Liver (tissue), 9 donors: ENCODE measurements around the gene MECP2. TPM values are rescaled to one million over a fixed set of nuclear protein-coding genes. Genes with fewer than 3 reads are reported as not detected.

Experiments
- DNase-seq: peaks from one replicate; pipeline ENCODE4 v3.0.0-alpha.2; 2017; ENCODE audit warnings: low spot score
- H3K27ac ChIP-seq, 2 donors: one replicate each; pipeline ENCODE4 v1.7.0; 2013; ENCODE audit warnings: inconsistent platforms in 2 of 2, low read length in 2 of 2, control low read depth in 1 of 2, low read depth in 1 of 2, mild to moderate bottlenecking in 1 of 2
- H3K27me3 ChIP-seq, 4 donors: one replicate each; pipeline versions ENCODE4 v1.6.1 to v1.7.0; 2013; ENCODE audit warnings: low read length in 3 of 4, inconsistent platforms in 1 of 4, mild to moderate bottlenecking in 1 of 4, moderate library complexity in 1 of 4; ENCODE audit not compliant: control insufficient read depth in 4 of 4, insufficient read depth in 4 of 4
- H3K36me3 ChIP-seq, 4 donors: one replicate each; pipeline versions ENCODE4 v1.6.1 to v1.7.0; 2013; ENCODE audit warnings: low read length in 3 of 4, mild to moderate bottlenecking in 3 of 4, low read depth in 1 of 4, moderate library complexity in 1 of 4; ENCODE audit not compliant: control insufficient read depth in 4 of 4, insufficient read depth in 3 of 4
- H3K4me1 ChIP-seq, 4 donors: one replicate each; pipeline versions ENCODE4 v1.6.1 to v1.7.0; 2013; ENCODE audit warnings: low read length in 3 of 4, mild to moderate bottlenecking in 3 of 4, moderate library complexity in 1 of 4; ENCODE audit not compliant: control insufficient read depth in 4 of 4, insufficient read depth in 4 of 4
- H3K4me3 ChIP-seq, 3 donors: one replicate each; pipeline versions ENCODE4 v1.6.1 to v1.7.0; 2013; ENCODE audit warnings: low read length in 3 of 3, control low read depth in 1 of 3, low read depth in 1 of 3, mild to moderate bottlenecking in 1 of 3
- H3K9ac ChIP-seq, 2 donors: one replicate each; pipeline ENCODE4 v1.7.0; 2013; ENCODE audit warnings: low read length in 2 of 2, mild to moderate bottlenecking in 2 of 2, moderate library complexity in 2 of 2, control low read depth in 1 of 2, low read depth in 1 of 2
- H3K9me3 ChIP-seq, 4 donors: one replicate each; pipeline versions ENCODE4 v1.6.1 to v1.7.0; 2013; ENCODE audit warnings: low read length in 3 of 4; ENCODE audit not compliant: control insufficient read depth in 4 of 4
- EGR1 ChIP-seq, 2 donors: IDR thresholded peaks; 2 replicates each; pipeline ENCODE4 v1.6.1; 2016 to 2018; ENCODE audit warnings: antibody characterized with exemption in 2 of 2, low read depth in 2 of 2
- FOXA1 ChIP-seq: IDR thresholded peaks from 2 replicates; pipeline ENCODE4 v1.6.1; 2016; ENCODE audit warnings: antibody characterized with exemption
- FOXA2 ChIP-seq: IDR thresholded peaks from 2 replicates; pipeline ENCODE4 v1.6.1; 2016; ENCODE audit warnings: antibody characterized with exemption
- GABPA ChIP-seq, 2 donors: IDR thresholded peaks in 1 of 2; conservative IDR thresholded peaks in 1 of 2; 2 replicates each; pipeline ENCODE4 v1.6.1; 2016; ENCODE audit warnings: antibody characterized with exemption in 2 of 2, mild to moderate bottlenecking in 1 of 2, moderate library complexity in 1 of 2
- HNF4A ChIP-seq, 2 donors: conservative IDR thresholded peaks; 2 replicates each; pipeline ENCODE4 v1.6.1; 2016; ENCODE audit warnings: antibody characterized with exemption in 2 of 2, mild to moderate bottlenecking in 2 of 2
- HNF4G ChIP-seq: IDR thresholded peaks from 2 replicates; pipeline ENCODE4 v1.6.1; 2016; ENCODE audit warnings: antibody characterized with exemption
- JUND ChIP-seq, 2 donors: IDR thresholded peaks; 2 replicates each; pipeline ENCODE4 v1.6.1; 2016; ENCODE audit warnings: antibody characterized with exemption in 2 of 2
- MAX ChIP-seq: IDR thresholded peaks from 2 replicates; pipeline ENCODE4 v1.6.1; 2016; ENCODE audit warnings: antibody characterized with exemption
- NR2F2 ChIP-seq: IDR thresholded peaks from 2 replicates; pipeline ENCODE4 v1.6.1; 2016; ENCODE audit warnings: antibody characterized with exemption
- RAD21 ChIP-seq, 2 donors: IDR thresholded peaks; 2 replicates each; pipeline ENCODE4 v1.6.1; 2016; ENCODE audit warnings: antibody characterized with exemption in 2 of 2, mild to moderate bottlenecking in 2 of 2
- REST ChIP-seq: IDR thresholded peaks from 2 replicates; pipeline ENCODE4 v1.6.1; 2016; ENCODE audit warnings: antibody characterized with exemption, mild to moderate bottlenecking
- RXRA ChIP-seq, 2 donors: IDR thresholded peaks; 2 replicates each; pipeline ENCODE4 v1.6.1; 2017 to 2018; ENCODE audit warnings: antibody characterized with exemption in 2 of 2, mild to moderate bottlenecking in 1 of 2
- SP1 ChIP-seq: IDR thresholded peaks from 2 replicates; pipeline ENCODE4 v1.6.1; 2018; ENCODE audit warnings: antibody characterized with exemption, mild to moderate bottlenecking
- TAF1 ChIP-seq: conservative IDR thresholded peaks from 2 replicates; pipeline ENCODE4 v1.6.1; 2016; ENCODE audit warnings: antibody characterized with exemption, mild to moderate bottlenecking
- YY1 ChIP-seq: IDR thresholded peaks from 2 replicates; pipeline ENCODE4 v1.6.1; 2016; ENCODE audit warnings: antibody characterized with exemption, mild to moderate bottlenecking
- WGBS: extraction: QIAGEN DNeasy Blood & Tissue Kit; methylation state at CpG from one replicate; pipeline ENCODE4 v1.1.7; 2013; 5-methylcytosine and 5-hydroxymethylcytosine counted together
- polyA plus RNA-seq, 2 donors: library from polyadenylated mRNA; stranded (reverse) in 1 of 2; unstranded in 1 of 2; fragments of 200-250 nt in 1 of 2; fragments of >200 nt in 1 of 2; fragmentation: Nextera tagmentation in 1 of 2; extraction: Ambion mirVana in 1 of 2; gene quantifications; one replicate each; pipeline versions ENCODE4 v1.2.1 to v1.2.3, GENCODE V29; 2013 to 2015
- total RNA-seq, 2 donors: library from RNA; depleted of rRNA; stranded (reverse); fragments of >200 nt; gene quantifications; one replicate each; pipeline ENCODE4 v1.2.3, GENCODE V29; 2014
- TF ChIP-seq, protein P1 (sequence below): fragments of 150-350 bp; IDR thresholded peaks from 2 replicates; pipeline ENCODE4 v1.5.1; 2017; ENCODE audit warnings: improper control_type of control experiment, low read depth, low read length; ENCODE audit not compliant: missing input control
- TF ChIP-seq, protein P2 (sequence below): IDR thresholded peaks from 2 replicates; pipeline ENCODE4 v1.6.1; 2016; ENCODE audit warnings: antibody characterized with exemption
- TF ChIP-seq, protein P3 (sequence below): IDR thresholded peaks from 2 replicates; pipeline ENCODE4 v1.6.1; 2016; ENCODE audit warnings: antibody characterized with exemption
- donor health status: healthy.
- donor health status: healthy.
- donor health status: healthy.
- donor health status: healthy.
- donor health status: healthy.

Gene MECP2
- total and polyA plus RNA-seq, 4 donors, result 6.9 to 22.0 (median 10.0) TPM

- Histone ChIP-seq H3K27me3 (no peaks in the 10 kb centered on the region), H3K4me3 (peak overlapping the region; percentile 64 to 91 (median 67)), H3K27ac (peak overlapping the region; percentile 72 to 78), H3K36me3 (peaks cover 0 to 3% (median 0%) of the 10 kb centered on the region in 4 donors), H3K9me3 (no peaks in the 10 kb centered on the region), H3K4me1 (peaks cover 2 to 34% (median 24%) of the 10 kb centered on the region in 4 donors), H3K9ac (peak overlapping the region; percentile 5 to 55)
- TF ChIP-seq, protein P1, sequence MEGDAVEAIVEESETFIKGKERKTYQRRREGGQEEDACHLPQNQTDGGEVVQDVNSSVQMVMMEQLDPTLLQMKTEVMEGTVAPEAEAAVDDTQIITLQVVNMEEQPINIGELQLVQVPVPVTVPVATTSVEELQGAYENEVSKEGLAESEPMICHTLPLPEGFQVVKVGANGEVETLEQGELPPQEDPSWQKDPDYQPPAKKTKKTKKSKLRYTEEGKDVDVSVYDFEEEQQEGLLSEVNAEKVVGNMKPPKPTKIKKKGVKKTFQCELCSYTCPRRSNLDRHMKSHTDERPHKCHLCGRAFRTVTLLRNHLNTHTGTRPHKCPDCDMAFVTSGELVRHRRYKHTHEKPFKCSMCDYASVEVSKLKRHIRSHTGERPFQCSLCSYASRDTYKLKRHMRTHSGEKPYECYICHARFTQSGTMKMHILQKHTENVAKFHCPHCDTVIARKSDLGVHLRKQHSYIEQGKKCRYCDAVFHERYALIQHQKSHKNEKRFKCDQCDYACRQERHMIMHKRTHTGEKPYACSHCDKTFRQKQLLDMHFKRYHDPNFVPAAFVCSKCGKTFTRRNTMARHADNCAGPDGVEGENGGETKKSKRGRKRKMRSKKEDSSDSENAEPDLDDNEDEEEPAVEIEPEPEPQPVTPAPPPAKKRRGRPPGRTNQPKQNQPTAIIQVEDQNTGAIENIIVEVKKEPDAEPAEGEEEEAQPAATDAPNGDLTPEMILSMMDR, result no peak
- TF ChIP-seq, protein P2, sequence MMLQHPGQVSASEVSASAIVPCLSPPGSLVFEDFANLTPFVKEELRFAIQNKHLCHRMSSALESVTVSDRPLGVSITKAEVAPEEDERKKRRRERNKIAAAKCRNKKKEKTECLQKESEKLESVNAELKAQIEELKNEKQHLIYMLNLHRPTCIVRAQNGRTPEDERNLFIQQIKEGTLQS, result no peak
- TF ChIP-seq JUND (IDR thresholded peaks at IDR 0.05) (no peak), RXRA (IDR thresholded peaks at IDR 0.05) (no peak), YY1 (no peak), HNF4G (no peak), EGR1 (IDR thresholded peaks at IDR 0.05; ENCODE audit: low read depth in 2 of 2) (no peak), FOXA2 (no peak), MAX (no peak), HNF4A (conservative IDR thresholded peaks at IDR 0.05) (no peak), REST (no peak), FOXA1 (no peak), SP1 (no peak), TAF1 (no peak), NR2F2 (no peak), RAD21 (IDR thresholded peaks at IDR 0.05) (no peak), GABPA (IDR thresholded peaks at IDR 0.05 in 1 of 2, conservative IDR thresholded peaks at IDR 0.05 in 1 of 2) (no peak)
- TF ChIP-seq, protein P3, sequence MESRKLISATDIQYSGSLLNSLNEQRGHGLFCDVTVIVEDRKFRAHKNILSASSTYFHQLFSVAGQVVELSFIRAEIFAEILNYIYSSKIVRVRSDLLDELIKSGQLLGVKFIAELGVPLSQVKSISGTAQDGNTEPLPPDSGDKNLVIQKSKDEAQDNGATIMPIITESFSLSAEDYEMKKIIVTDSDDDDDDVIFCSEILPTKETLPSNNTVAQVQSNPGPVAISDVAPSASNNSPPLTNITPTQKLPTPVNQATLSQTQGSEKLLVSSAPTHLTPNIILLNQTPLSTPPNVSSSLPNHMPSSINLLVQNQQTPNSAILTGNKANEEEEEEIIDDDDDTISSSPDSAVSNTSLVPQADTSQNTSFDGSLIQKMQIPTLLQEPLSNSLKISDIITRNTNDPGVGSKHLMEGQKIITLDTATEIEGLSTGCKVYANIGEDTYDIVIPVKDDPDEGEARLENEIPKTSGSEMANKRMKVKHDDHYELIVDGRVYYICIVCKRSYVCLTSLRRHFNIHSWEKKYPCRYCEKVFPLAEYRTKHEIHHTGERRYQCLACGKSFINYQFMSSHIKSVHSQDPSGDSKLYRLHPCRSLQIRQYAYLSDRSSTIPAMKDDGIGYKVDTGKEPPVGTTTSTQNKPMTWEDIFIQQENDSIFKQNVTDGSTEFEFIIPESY, result no peak
- DNase-seq, result no peak
- 18% methylated on average over 31 of the region's 31 CpGs for WGBS
Measured at GRCh38 chrX:154096140-154097002, 1.1 kb downstream of the MECP2 start.
